SK-MEL-5 (cell line): ENCODE results near the gene TNFAIP6. TPM values are rescaled to one million over a fixed set of nuclear protein-coding genes. Genes with fewer than 3 reads are reported as not detected.
"Not testable (repeated sequence)": the region's sequence is repeated elsewhere in the genome, so short reads cannot be mapped to it uniquely, and the experiment has no call there.

ENCODE experiments used
- DNase-seq: peaks from one replicate; pipeline ENCODE4 v3.0.0-alpha.2; 2016; ENCODE audit warnings: low read depth, low spot score
- in situ Hi-C: cut with HindIII; loops from 2 replicates; pipeline ENCODE4 v1.10.0; 2016; ENCODE audit warnings: low sequenced_read_pairs, high pct_unique_total_duplicates, low pct_unique_long_range_greater_than_20kb
- polyA plus RNA-seq, 2 experiments: library from polyadenylated mRNA; depleted of rRNA; stranded (reverse); fragments of >200 nt; gene quantifications; 2 replicates each; pipeline ENCODE4 v1.2.3, GENCODE V29; 2015
- total RNA-seq: library from RNA; depleted of rRNA; stranded (reverse); fragments of >200 nt; shearing (Covaris generic); gene quantifications from 2 replicates; pipeline ENCODE4 v1.2.3, GENCODE V29; 2014; rRNA removed

TNFAIP6 gene, protein sequence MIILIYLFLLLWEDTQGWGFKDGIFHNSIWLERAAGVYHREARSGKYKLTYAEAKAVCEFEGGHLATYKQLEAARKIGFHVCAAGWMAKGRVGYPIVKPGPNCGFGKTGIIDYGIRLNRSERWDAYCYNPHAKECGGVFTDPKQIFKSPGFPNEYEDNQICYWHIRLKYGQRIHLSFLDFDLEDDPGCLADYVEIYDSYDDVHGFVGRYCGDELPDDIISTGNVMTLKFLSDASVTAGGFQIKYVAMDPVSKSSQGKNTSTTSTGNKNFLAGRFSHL
- total RNA-seq: 0.95 and 1.0 TPM in 2 replicates
- polyA plus RNA-seq (2015; cell fraction: cytosol; rRNA removed): 0.57 and 0.90 TPM in 2 replicates
- 0.26 and 0.48 TPM in 2 replicates for polyA plus RNA-seq (2015; cell fraction: nucleus; rRNA removed)

DNA sequence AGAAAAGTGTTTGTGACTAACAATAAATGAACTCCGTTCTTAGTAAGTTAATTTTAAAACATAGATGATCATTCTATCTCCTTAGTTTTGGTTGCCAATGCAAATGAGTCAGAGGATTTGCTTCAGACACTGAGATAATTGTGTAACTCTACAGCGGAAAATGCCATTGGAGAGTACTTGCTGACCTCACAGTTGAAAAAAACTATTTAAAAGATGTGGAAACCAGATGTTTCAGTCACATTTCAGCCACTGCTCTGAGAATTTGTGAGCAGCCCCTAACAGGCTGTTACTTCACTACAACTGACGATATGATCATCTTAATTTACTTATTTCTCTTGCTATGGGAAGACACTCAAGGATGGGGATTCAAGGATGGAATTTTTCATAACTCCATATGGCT is at the start of gene TNFAIP6:
TSS of gene TNFAIP6 (plus strand) at position 234 of the 400 bp plus-strand sequence. CDS start at position 309, 75 bp downstream.
- in situ Hi-C loops: no loop called here
- DNase-seq: peak; percentile 65

DNA sequence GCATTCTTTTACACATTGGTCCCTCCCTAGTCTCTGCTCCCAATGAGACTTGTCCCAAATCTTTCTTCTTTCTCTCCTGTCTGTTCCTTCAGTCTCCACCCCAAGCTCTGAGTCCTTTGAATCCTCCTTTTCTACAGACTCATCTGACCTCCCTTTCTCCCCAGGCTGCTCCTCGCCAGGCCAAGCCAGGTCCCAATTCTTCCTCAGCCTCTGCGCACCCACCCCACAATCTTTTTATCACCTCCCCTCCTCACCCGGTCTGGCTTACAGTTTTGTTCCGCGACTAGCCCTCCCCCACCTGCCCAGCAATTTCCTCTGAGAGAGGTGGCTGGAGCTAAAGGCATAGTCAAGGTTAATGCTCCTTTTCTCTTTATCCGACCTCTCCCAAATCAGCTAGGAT is 47.1 kb upstream of the TNFAIP6 start:
- in situ Hi-C loops, DNase-seq: not testable (repeated sequence)

DNA sequence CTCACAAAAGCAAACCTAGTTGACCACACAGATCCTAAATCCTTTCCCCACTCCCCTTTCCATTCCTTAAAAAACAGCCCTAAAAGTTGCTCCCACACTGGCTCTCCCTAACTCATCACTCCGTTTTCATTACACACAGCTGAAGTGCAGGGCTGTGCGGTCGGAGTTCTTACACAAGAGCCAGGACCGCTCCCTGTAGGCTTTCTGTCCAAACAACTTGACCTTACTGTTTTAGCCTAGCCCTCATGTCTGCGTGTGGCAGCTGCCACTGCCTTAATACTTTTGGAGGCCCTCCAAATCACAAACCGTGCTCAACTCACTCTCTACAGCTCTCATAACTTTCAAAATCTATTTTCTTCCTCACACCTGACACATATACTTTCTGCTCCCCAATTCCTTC is 45.0 kb upstream of the TNFAIP6 start:
- DNase-seq: not testable (repeated sequence)

DNA sequence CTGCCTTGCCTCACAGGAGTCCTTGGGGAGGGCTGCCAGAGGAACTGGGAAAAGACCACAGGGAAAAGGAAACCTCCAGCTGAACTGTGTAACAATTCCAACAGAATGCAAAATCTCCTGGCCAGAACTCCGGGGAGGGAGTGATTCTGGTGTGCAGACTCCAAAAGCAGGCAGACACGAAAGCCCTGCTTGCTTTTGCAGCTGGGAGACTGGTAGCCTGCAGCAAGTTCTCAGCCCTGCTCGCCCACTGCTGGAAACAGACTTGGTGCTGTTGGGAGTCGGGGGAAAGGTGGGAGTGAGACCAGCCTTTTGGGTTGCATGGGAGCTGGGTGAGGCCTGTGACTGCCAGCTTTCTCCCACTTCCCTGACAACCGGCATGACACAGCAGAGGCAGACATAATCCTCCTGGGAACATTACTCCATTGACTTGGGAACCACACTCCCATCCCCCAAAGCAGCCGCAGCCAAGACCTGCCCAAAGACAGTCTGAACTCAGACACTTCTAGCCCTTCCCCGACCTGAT is 42.0 kb upstream of the TNFAIP6 start:
- no peak for DNase-seq
- in situ Hi-C loops: no loop called here

More for the DNA sequence above, 45.0 kb upstream of the TNFAIP6 start:
- in situ Hi-C loops: not testable (repeated sequence)

DNA sequence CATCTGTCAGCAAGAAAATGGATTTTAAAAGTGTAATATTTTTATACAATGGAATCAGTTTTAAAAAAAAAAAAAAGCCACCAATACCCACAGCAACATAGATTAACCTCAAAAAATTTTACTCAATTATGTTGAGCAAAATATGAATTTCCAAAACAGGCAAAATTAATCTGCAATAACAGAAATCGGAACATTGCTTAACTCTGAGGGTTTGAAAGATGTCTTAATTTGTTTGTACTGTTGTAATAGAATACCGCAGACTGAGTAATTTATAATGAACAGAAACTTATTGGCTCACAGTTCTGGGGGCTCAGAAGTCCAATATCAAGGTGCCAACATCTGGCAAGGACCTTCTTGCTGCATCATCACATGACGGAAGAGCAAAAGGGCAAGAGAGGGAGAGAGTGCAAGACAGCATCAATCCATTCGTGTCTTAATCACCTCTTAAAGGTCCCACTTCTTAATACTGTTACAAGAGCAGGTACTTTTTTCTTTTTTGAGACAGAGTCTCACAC is 31.8 kb upstream of the TNFAIP6 start:
- DNase-seq: no peak
- in situ Hi-C loops: no loop called here

DNA sequence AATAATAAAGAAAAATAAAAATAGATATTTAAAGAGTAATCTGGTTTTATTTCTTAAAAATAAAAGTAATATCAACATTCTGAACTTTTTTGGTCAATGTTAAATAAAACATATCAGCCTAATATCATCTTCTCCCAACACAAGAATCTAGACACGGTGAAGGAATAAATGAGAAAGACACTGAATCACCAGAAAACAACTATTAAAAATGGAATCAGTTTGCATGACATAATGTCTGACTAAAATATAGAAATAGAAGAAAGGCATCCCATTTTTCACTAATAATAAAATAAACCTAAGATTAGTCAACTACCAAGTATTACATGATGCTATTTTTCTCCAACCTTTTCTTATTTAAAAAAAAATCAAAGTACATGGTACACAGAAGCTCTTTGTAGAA is 30.8 kb upstream of the TNFAIP6 start:
- in situ Hi-C loops: no loop called here

DNA sequence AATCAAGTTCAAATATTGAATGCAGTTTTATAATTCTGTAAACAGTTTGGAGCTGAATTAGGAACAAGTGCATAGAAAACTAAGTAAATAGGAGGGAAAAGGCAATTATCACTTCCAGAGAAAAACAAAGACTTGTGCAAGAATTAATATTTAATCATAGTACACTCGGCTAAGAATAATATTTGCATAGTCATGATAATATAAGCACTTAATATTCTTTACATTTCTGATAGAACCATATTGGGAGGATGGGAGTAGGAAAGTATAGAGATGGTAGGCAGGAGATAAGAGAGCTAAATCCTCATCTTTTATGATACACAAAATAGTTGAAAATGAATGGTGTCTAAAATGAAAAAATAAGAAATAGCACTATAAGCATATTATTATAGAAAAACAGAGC is 27.4 kb upstream of the TNFAIP6 start:
- no peak for DNase-seq
- in situ Hi-C loops: no loop called here

More for the DNA sequence above, 30.8 kb upstream of the TNFAIP6 start:
- DNase-seq: no peak

DNA sequence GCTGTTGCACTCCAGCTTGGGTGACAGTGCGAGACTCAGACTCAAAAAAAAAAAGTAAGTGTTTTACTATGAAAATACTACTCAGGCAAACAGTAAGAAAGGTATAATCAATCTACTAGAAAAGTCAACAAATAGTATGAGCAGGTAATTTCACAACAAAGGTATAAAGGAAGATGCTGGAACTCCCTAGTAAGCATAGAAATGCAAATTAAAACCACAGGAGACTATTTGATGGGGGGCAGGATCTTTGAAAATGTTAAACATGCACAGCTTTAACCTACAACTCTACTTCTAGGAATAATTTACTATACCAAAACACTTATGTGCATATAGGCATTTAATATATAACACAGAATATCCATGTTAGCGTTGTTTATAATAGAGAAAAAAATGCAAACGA is 24.3 kb upstream of the TNFAIP6 start:
- in situ Hi-C loops: no loop called here

DNA sequence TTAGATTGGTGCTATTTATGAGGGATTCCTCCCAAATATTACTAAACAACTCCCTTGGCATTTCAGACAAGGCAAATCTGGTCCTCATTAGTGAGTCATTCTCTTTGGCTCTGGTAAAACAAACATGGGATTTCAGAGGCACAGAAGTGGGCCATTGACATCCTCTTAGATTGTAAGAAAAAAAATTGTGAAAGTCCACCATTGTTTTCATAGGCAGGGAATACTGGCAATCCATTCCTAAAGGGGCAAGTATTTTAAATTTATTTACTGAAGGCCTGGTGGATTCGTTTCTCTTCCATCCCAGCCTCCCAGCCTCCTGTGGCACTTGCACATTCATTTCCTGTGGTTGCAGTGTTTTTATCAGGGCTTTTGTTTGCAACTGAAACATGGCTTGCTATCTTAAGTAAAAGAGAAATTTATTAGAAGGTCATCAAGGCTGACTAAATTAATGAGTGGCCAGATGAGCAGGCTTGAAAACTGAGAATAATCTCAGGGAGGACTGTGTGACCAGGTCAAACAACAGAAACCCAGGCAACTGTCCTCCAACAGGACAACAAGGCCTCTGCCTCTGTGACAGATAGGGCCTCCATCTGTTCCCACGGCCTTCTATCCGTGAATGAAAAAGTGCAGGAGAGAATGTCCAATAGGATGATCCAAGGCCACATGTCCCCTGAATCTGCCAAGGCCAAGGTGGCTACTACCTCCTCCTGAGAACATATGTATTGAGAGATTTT is 23.1 kb upstream of the TNFAIP6 start:
- in situ Hi-C loops: no loop called here
- DNase-seq: peak; percentile 64

More for the DNA sequence above, 24.3 kb upstream of the TNFAIP6 start:
- no peak for DNase-seq

DNA sequence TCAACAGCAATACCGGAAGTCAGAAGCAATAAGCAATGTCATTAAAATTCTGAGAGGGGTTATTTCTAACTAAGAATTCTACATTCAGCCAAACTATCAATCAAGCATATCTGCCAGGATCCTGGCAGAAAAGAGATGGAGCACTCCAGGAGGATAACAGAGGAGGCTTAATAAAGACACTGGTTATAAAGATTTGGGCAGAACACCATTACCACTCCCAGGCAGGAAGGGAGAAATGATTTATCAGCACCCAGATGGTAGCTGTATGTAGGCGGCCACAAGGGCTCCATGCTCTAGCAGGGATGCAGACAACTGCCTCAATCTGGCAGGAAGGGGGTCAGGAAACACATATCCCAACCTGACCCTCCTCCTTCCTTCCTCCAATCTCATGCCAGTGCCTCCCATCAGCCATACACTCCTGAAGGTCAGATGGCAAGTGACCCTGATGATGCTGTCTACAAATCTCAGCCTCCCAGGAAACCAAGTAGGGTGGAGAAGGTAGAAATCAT is 20.5 kb upstream of the TNFAIP6 start:
- no peak for DNase-seq
- in situ Hi-C loops: no loop called here

DNA sequence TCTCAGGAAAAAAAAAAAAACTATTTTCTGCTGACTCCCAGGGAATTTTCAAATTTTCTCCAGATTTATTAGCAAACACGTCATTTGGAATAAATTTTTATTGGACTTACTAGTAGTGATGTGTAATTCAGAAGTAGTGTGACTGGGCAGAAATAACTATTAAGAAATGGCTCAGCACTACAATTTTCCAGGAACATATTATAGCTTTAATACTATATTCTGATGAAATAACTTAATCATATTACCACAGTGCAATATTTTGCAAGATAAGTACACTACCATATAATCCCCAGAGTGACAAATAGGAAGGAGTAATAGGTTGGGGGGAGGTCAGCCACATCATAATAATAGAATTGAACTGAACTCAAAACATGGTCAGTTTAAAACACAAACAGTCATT is 19.7 kb upstream of the TNFAIP6 start:
- no peak for DNase-seq
- in situ Hi-C loops: no loop called here

DNA sequence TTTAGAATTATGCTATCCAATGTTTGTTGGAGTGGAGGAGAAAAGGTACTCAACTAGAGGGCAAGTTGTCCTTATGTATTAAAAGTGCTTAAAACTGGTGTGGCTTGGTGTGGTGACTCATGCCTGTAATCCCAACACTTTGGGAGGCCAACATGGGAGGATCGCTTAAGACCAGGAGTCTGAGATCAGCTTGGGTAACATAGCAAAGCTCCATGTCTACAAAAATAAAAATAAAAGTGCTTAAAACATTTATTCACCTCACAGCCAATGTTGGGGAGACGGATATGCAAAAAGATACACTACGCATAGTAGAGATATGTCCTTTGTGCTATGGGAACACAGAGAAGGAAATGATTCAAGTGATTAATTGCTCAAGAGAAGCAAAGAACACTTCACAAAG is 19.3 kb upstream of the TNFAIP6 start:
- DNase-seq: no peak
- in situ Hi-C loops: no loop called here

DNA sequence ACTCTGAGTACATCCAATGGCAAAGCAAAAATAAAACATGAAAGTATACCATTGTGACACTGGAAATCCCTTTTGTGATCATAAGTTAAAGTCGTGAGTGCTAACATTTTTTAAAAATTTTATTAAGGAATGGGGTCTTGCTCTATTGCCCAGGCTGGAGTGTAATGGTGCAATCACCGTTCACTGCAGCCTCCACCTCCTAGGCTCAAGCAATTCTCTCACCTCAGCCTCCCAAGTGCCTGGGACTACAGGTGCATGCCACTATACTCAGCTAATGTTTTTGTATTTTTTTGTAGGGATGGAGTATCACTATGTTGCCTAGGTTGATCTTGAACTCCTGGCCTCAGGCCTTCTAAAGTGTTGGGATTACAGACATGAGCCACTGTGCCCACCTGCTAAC is 14.3 kb upstream of the TNFAIP6 start:
- no peak for DNase-seq
- in situ Hi-C loops: no loop called here

DNA sequence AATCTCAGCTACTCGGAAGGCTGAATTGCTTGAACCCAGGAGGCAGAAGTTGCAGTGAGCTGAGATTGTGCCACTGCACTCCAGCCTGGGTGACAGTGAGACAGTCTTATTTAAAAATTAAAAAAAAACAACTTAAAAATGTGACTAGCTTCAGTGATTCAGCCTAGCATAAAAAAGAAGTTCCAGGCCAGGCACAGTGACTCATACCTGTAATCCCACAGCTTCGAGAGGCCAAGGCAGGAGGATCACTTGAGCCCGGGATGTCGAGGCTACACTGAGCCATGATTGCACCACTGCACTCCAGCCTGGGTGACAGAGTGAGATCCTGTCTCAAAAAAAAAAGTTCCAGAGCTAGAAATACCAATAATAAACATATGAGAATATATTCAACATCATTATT is 13.2 kb upstream of the TNFAIP6 start:
- in situ Hi-C loops, DNase-seq: not testable (repeated sequence)

DNA sequence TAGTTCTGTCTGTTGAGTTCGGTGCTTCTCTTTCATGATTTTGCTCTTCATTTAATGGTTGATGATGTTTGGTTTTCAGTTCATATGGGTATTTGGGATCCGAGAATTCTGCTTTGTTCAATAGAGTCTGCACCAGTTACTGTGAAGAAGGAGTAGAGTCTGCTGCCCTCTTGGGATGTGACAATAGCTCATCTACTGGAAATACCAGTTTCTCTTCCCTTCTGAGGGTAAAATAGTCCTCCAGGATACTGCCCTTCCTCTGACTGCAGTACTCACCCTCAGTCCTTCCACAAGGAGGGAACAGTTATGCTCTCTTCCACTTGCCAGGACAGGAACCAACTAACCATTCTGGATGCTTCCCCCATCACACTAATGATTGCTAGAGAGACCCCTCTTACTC is 12.5 kb upstream of the TNFAIP6 start:
- DNase-seq: no peak
- in situ Hi-C loops: no loop called here

DNA sequence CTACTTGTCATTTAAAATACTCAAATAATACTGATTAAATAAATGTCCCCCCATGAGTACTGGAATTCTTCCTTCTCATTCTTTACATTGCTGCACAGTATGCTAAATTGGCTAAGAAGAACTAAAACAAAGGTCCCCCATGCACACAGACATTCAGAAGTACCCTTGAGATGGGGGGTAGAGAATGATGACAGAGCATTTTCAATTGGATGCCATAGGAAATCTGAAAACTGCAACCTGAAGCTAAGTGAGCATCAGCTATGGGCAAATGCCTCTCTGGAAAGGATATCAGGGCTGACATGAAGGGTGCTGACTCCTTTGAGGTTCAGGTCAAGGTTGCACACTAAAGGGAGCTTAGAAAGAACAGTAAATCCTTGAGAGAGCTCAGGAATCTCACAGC is 10.1 kb upstream of the TNFAIP6 start:
- in situ Hi-C loops: no loop called here
- DNase-seq: no peak

DNA sequence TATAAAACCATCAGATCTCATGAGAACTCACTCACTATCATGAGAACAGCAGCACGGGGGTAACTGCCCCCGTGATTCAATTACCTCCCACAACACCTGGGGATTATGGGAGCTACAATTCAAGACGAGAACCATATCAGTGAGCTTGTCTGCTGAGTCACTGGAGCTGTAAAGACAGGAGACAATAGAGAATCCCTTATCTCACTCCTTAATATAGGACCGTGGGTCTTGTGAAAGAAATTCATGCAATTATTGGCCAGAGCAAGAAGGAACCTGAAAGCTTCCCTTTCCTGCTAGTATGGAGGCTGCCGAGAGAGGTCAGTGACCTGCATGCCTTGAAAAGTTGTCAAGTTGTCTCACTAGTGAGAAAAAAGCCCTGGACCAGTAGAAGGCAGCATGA is 9.5 kb upstream of the TNFAIP6 start:
- in situ Hi-C loops: no loop called here
- DNase-seq: no peak

DNA sequence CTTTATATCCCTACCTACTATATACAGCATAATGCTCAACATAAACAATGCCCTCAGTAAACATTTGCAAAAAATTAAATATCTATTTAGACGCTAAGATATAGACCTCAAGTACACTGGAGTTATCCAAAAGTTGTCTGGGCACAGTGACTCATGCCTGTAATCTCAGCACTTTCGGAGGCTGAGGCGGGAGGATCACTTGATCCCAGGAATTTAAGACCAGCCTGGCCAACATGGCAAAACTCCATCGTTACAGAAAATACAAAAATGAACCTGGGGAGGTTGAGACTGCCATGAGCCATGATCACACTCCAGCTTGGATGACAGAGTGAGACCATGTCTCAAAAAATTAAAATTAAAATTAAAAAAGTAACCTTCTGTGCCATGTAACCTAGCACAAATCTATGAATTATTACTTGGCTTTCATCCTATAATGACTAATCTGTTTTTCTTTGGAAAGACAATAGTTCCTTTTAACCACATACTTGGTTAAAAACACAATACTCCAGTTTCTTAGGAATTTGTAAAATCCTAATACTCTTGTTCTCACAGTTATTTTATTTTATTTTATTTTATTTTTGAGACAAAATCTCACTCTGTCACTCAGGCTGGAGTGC is 6.7 kb upstream of the TNFAIP6 start:
- in situ Hi-C loops: no loop called here
- DNase-seq: no peak
